GM19099 (cell line): ENCODE data around the gene SAMD3.

Source experiments
- POLR2A ChIP-seq: IDR thresholded peaks from 3 replicates; pipeline ENCODE4 v1.6.1; 2011; ENCODE audit warnings: low read depth; ENCODE audit not compliant: insufficient read length; ENCODE audit errors: extremely low read depth

The SAMD3 gene

DNA sequence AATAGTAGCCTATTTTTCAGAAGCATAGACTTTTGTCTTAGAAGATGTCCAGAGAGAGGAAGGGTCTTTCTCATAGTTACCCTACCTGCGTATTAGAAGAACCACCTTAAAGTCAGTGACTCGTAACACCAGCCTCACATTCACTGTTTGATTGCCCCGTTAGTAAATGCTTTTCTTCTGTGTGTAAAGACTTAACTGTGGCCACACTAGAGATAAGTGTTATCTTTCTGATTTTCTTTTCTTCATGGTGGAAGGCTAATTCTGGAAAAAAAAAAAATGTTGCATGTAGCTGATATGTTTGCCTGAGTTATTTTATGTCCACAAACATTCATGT lies 83.9 kb downstream of the SAMD3 start:
- no peak for TF ChIP-seq POLR2A

GRCh38 chr6:130138116-130138908 lies 84.4 kb downstream of the SAMD3 start:
- no peak for TF ChIP-seq POLR2A

- no peak for TF ChIP-seq POLR2A
Observed at GRCh38 chr6:130136798-130137197, 86.0 kb downstream of the SAMD3 start.

DNA sequence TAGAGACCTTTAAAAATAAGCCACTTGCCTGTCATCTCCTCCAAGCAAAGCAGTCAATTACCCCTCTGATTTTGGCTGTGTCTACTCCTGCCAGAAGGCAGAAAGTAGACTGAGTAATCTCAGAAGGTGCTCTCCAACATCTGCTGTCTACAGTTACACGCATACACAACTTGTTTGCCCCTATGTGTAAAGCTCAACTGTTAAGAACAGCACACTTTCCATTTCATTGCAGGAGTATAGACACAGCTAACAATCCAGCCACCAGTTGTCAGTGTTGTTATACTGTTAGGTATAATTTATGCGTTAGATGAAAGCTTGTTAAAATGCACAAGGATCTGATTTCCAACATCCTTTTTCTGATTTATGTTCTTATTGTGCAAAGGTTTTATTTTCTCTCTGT lies 88.2 kb downstream of the SAMD3 start:
- no peak for TF ChIP-seq POLR2A

- no peak for TF ChIP-seq POLR2A
Observed at GRCh38 chr6:130132286-130132701, 90.5 kb downstream of the SAMD3 start.

DNA sequence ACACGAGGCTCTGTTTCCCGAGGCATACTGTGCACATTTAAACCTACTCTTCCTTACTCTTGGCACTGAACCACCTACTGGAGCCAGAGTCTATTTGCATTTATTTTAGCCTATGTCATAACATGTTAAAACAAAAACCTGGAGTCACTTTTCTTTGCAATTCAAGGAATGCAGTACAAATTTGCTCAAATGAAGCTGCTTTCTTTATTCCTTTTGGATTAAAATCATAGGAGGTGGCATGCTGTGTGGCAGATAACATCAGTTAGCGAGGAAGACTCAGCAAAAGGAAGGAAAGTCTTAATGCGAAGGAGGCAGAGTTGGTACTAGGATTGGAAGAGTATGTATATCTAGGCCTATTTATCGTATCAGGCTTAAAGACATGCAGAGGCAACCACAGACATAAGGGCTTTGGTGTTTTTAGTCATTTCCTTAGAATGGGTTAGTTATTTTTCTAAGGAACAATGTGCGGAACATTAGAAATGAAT lies 92.9 kb downstream of the SAMD3 start:
- TF ChIP-seq POLR2A, result no peak

- no peak for TF ChIP-seq POLR2A
Observed at GRCh38 chr6:130128326-130128725, 94.4 kb downstream of the SAMD3 start.

- no peak for TF ChIP-seq POLR2A
Observed at GRCh38 chr6:130127195-130127594, 95.6 kb downstream of the SAMD3 start.

DNA sequence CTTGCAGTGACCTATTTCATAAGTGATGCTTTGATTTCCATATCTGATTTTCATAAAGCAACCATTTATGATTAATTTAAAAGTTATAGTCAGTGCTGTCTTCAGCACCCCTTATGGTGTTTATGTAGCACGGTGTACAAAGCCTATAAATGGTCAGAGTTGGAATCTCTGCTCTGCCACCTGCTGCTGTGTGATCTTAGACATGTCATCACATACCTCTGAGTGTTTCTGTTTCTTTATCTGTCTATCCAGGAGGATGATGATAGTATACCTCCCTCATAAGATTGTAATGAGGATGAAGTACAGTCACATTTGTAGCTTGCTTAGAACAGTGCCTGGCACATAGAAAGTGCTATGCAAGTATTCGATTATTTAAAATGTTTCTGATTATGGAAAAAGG lies 100.5 kb downstream of the SAMD3 start:
- TF ChIP-seq POLR2A, result no peak

- TF ChIP-seq POLR2A, result no peak
Observed at GRCh38 chr6:130120731-130121130, 102.0 kb downstream of the SAMD3 start.

GRCh38 chr6:130119211-130119610 lies 103.5 kb downstream of the SAMD3 start:
- no peak for TF ChIP-seq POLR2A

GRCh38 chr6:130118236-130118635 lies 104.5 kb downstream of the SAMD3 start:
- no peak for TF ChIP-seq POLR2A

DNA sequence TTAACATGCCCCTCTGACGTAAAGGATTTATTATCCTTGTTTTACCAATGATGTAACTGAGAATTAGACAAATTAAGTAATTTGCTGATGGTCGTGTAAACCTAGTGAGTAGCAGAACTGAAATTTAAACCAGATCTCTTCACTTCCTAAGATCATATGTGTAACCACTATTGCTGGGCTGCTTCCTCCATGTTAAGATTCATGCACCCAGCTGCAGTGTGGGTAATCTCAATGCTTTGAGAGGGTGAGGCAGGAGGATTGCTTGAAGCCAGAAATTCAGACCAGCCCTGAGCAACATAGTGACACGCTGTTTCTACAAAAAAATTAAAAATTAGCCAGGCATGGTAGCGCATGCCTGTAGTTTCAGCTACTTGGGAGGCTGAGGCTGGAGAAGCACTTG lies 106.5 kb downstream of the SAMD3 start:
- TF ChIP-seq POLR2A, result no peak

- peak; percentile 15 for TF ChIP-seq POLR2A
Observed at GRCh38 chr6:130115036-130115435, 107.7 kb downstream of the SAMD3 start.

DNA sequence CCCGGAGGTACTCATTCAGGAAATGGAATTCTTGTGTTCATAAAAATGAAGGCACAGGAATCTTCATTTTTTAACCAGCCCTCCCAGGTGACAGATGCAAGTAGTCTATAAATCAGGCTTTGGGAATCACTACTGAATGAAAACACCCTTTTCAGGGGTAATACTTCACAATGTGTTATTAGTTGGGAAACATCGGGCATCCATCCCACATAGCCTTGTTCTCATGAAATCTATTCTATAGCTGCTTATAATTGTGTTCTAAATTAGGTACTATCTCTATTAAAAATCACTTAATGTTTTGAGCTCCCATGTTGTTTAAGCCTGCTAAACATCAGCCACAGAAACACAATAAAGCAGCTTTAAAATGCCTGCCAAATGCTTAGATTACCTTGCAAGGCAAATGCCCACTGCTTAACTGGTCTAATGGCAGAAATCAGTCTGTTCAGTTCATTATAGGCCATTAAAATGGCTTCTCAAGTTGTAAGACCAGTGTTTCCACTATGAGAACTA lies 109.5 kb downstream of the SAMD3 start:
- no peak for TF ChIP-seq POLR2A

GRCh38 chr6:130111031-130111430 lies 111.7 kb downstream of the SAMD3 start:
- TF ChIP-seq POLR2A, result no peak

GRCh38 chr6:130107710-130108109 lies 115.0 kb downstream of the SAMD3 start:
- no peak for TF ChIP-seq POLR2A
